Measurements from ENCODE around the gene CEBPE.

Gene CEBPE

GRCh38 chr14:23153851-23154796, 35.1 kb upstream of the CEBPE start:
- in situ Hi-C loops (cut with HindIII; ENCODE audit: low pct_unique_long_range_greater_than_20kb, low sequenced_read_pairs) = no loop called here
- no peak for TF ChIP-seq JUND (IDR thresholded peaks at IDR 0.05; ENCODE audit: low read depth)
- DNase-seq (ENCODE audit: low read depth in 1 of 2, low spot score in 1 of 2) = peak; percentile 33 to 92

GRCh38 chr14:23151342-23151741, 32.3 kb upstream of the CEBPE start:
- in situ Hi-C loops (cut with HindIII; ENCODE audit: low pct_unique_long_range_greater_than_20kb, low sequenced_read_pairs) = no loop called here
- DNase-seq (ENCODE audit: low read depth in 1 of 2, low spot score in 1 of 2) = no peak
- TF ChIP-seq JUND (IDR thresholded peaks at IDR 0.05; ENCODE audit: low read depth) = no peak

- no peak for TF ChIP-seq JUND (IDR thresholded peaks at IDR 0.05; ENCODE audit: low read depth)
- in situ Hi-C loops (cut with HindIII; ENCODE audit: low pct_unique_long_range_greater_than_20kb, low sequenced_read_pairs) = no loop called here
- DNase-seq (ENCODE audit: low read depth in 1 of 2, low spot score in 1 of 2) = no peak
Observed at GRCh38 chr14:23149745-23150144, 30.7 kb upstream of the CEBPE start.

GRCh38 chr14:23148591-23149249, 29.7 kb upstream of the CEBPE start:
- DNase-seq (ENCODE audit: low read depth in 1 of 2, low spot score in 1 of 2) = no peak
- in situ Hi-C loops (cut with HindIII; ENCODE audit: low pct_unique_long_range_greater_than_20kb, low sequenced_read_pairs) = no loop called here

GRCh38 chr14:23147676-23148075, 28.6 kb upstream of the CEBPE start:
- no peak for DNase-seq (ENCODE audit: low read depth in 1 of 2, low spot score in 1 of 2)
- no peak for TF ChIP-seq JUND (IDR thresholded peaks at IDR 0.05; ENCODE audit: low read depth)
- in situ Hi-C loops (cut with HindIII; ENCODE audit: low pct_unique_long_range_greater_than_20kb, low sequenced_read_pairs) = no loop called here

More at GRCh38 chr14:23148591-23149249, 29.7 kb upstream of the CEBPE start:
- TF ChIP-seq JUND (IDR thresholded peaks at IDR 0.05; ENCODE audit: low read depth) = no peak

GRCh38 chr14:23146980-23147379, 27.9 kb upstream of the CEBPE start:
- in situ Hi-C loops (cut with HindIII; ENCODE audit: low pct_unique_long_range_greater_than_20kb, low sequenced_read_pairs) = no loop called here
- DNase-seq (ENCODE audit: low read depth in 1 of 2, low spot score in 1 of 2) = no peak
- TF ChIP-seq JUND (IDR thresholded peaks at IDR 0.05; ENCODE audit: low read depth) = no peak

- TF ChIP-seq JUND (IDR thresholded peaks at IDR 0.05; ENCODE audit: low read depth) = no peak
- in situ Hi-C loops (cut with HindIII; ENCODE audit: low pct_unique_long_range_greater_than_20kb, low sequenced_read_pairs) = no loop called here
- no peak for DNase-seq (ENCODE audit: low read depth in 1 of 2, low spot score in 1 of 2)
Observed at GRCh38 chr14:23146351-23146910, 27.4 kb upstream of the CEBPE start.

GRCh38 chr14:23145794-23146350, 26.8 kb upstream of the CEBPE start:
- in situ Hi-C loops (cut with HindIII; ENCODE audit: low pct_unique_long_range_greater_than_20kb, low sequenced_read_pairs) = no loop called here
- no peak for TF ChIP-seq JUND (IDR thresholded peaks at IDR 0.05; ENCODE audit: low read depth)
- DNase-seq (ENCODE audit: low read depth in 1 of 2, low spot score in 1 of 2) = peak in 1 of 2 experiments; percentile 10

- TF ChIP-seq JUND (IDR thresholded peaks at IDR 0.05; ENCODE audit: low read depth) = no peak
- in situ Hi-C loops (cut with HindIII; ENCODE audit: low pct_unique_long_range_greater_than_20kb, low sequenced_read_pairs) = no loop called here
- no peak for DNase-seq (ENCODE audit: low read depth in 1 of 2, low spot score in 1 of 2)
Observed at GRCh38 chr14:23143911-23144310, 24.9 kb upstream of the CEBPE start.

- in situ Hi-C loops (cut with HindIII; ENCODE audit: low pct_unique_long_range_greater_than_20kb, low sequenced_read_pairs) = no loop called here
- DNase-seq (ENCODE audit: low read depth in 1 of 2, low spot score in 1 of 2) = no peak
- no peak for TF ChIP-seq JUND (IDR thresholded peaks at IDR 0.05; ENCODE audit: low read depth)
Observed at GRCh38 chr14:23142826-23143225, 23.8 kb upstream of the CEBPE start.

- DNase-seq (ENCODE audit: low read depth in 1 of 2, low spot score in 1 of 2) = peak; percentile 28 to 91
- in situ Hi-C loops (cut with HindIII; ENCODE audit: low pct_unique_long_range_greater_than_20kb, low sequenced_read_pairs) = no loop called here
- TF ChIP-seq JUND (IDR thresholded peaks at IDR 0.05; ENCODE audit: low read depth) = no peak
Observed at GRCh38 chr14:23141706-23142444, 22.8 kb upstream of the CEBPE start.

- DNase-seq (ENCODE audit: low read depth in 1 of 2, low spot score in 1 of 2) = no peak
- in situ Hi-C loops (cut with HindIII; ENCODE audit: low pct_unique_long_range_greater_than_20kb, low sequenced_read_pairs) = no loop called here
- no peak for TF ChIP-seq JUND (IDR thresholded peaks at IDR 0.05; ENCODE audit: low read depth)
Observed at GRCh38 chr14:23140371-23140770, 21.3 kb upstream of the CEBPE start.
